ENCODE measurements around the gene RAB35.

Gene RAB35

GRCh38 chr12:120116441-120116791 lies at the start of gene RAB35:
RAB35 (minus strand) TSS chr12:120116753; CDS start chr12:120116650, 103 bp downstream.
- no peak for DNase-seq (ENCODE audit: low read depth in 2 of 2)
- TF ChIP-seq, protein P1, sequence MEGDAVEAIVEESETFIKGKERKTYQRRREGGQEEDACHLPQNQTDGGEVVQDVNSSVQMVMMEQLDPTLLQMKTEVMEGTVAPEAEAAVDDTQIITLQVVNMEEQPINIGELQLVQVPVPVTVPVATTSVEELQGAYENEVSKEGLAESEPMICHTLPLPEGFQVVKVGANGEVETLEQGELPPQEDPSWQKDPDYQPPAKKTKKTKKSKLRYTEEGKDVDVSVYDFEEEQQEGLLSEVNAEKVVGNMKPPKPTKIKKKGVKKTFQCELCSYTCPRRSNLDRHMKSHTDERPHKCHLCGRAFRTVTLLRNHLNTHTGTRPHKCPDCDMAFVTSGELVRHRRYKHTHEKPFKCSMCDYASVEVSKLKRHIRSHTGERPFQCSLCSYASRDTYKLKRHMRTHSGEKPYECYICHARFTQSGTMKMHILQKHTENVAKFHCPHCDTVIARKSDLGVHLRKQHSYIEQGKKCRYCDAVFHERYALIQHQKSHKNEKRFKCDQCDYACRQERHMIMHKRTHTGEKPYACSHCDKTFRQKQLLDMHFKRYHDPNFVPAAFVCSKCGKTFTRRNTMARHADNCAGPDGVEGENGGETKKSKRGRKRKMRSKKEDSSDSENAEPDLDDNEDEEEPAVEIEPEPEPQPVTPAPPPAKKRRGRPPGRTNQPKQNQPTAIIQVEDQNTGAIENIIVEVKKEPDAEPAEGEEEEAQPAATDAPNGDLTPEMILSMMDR (IDR thresholded peaks at IDR 0.05; ENCODE audit: low read depth, low read length): no peak
- peak within 1 kb of the TSS; percentile 88 to 96 for H3K4me3 ChIP-seq (replicated peaks in 1 of 2; ENCODE audit: low read depth in 2 of 2, low read length in 2 of 2)

DNA sequence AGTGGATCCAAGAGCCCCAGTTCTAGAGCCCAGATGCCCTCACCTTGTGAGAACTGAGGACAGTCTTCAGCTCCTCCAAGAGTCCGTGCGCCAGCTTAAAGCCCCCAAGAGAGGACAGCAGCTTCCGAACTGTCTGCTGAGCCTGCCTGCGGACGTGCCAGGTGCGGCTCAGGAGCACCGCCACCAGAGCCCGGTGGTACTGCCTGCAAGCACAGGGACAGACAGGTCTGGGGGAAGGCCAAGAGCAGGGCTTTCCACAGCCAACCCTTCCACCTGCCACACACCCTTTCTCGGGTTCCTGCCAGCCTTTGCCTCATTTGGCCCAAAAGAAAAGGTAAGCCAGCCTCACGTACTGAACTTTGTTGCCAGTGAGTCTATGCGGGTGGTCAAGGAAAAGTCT lies 47.7 kb upstream of the RAB35 start:
- no peak overlapping the region for H3K4me3 ChIP-seq (replicated peaks in 1 of 2; ENCODE audit: low read depth in 2 of 2, low read length in 2 of 2)
- DNase-seq (ENCODE audit: low read depth in 2 of 2): no peak
- TF ChIP-seq, protein P1 (IDR thresholded peaks at IDR 0.05; ENCODE audit: low read depth, low read length): no peak

DNA sequence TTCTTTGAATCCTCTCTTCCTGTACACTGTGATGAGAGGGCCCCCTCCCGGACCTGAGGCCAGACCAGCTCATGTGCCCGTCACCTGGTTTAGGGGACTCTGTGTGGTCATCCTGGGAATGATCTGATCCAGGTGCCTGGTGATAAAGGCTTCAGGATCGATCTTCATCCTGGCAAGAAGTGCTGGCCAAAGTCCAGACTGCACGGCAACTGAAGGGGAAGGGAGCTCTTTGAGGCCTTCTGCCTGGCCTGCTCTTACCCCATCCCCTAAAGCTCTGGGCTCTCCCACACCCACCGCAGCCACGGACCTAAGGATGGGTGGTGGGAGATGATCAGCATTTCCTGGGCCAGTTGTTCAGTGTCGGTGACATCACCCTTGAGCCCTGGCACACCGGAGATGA lies 46.2 kb upstream of the RAB35 start:
- DNase-seq (ENCODE audit: low read depth in 2 of 2): no peak
- TF ChIP-seq, protein P1 (IDR thresholded peaks at IDR 0.05; ENCODE audit: low read depth, low read length): no peak

DNA sequence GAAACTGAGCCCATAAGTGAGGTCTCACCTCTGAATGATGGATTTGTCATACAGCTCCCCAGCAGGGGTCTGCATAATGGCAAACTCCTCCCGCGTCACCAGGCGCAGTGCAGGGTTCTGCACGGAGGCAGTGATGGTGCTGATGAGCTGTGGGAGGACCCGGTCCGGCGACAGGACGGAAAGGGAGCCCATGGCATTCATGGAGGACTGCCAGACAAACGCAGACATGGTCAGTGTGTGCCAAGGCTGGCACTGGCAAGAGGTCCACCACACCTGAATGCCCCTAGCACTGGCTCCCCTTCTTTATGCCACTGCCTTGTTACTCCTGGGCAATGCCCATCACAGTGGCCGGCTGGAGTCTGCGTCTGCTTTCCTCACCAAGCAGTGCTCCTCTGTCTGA lies 45.3 kb upstream of the RAB35 start:
- TF ChIP-seq, protein P1 (IDR thresholded peaks at IDR 0.05; ENCODE audit: low read depth, low read length): no peak
- H3K4me3 ChIP-seq (replicated peaks in 1 of 2; ENCODE audit: low read depth in 2 of 2, low read length in 2 of 2): no peak overlapping the region
- DNase-seq (ENCODE audit: low read depth in 2 of 2): no peak

More for the DNA sequence above, 46.2 kb upstream of the RAB35 start:
- H3K4me3 ChIP-seq (replicated peaks in 1 of 2; ENCODE audit: low read depth in 2 of 2, low read length in 2 of 2): no peak overlapping the region

DNA sequence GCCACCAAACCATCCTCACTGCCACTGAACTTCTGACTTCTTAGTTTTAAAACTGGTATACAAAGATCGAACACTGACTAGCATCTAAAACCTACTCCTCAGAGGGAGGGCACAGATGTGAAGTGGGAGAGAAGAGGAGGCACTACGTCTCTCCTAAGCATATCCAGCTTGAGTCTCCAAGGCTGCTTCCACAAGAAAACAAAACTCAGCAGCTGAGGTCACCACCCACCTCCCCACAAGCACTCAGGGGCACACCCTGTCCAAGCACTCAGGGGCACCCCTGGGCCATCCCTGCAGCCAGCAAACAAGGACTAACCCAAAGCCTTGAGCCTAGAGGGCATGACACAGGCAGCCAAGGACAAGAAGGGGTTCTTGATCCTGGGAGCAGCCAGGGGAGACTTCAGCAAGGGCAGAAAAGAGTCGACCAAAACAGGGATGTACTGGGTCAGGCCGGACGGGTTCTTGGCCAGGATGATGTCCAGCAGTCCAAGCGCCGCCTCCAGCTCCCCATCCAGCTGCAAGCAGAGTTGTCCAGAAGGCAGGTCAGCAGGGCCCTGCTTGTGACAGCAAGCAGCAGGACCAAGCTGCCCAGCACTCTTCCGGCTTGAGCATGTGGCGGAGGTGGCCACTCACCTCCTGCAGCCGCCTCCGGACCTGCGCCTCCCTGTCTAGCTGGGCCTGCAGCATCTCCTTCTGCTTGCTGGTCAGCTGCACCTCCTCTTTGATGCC lies 43.1 kb upstream of the RAB35 start:
- no peak for DNase-seq (ENCODE audit: low read depth in 2 of 2)
- no peak overlapping the region for H3K4me3 ChIP-seq (replicated peaks in 1 of 2; ENCODE audit: low read depth in 2 of 2, low read length in 2 of 2)

GRCh38 chr12:120158351-120158750 lies 41.8 kb upstream of the RAB35 start:
- H3K4me3 ChIP-seq (replicated peaks in 1 of 2; ENCODE audit: low read depth in 2 of 2, low read length in 2 of 2): no peak overlapping the region
- no peak for DNase-seq (ENCODE audit: low read depth in 2 of 2)
- TF ChIP-seq, protein P1 (IDR thresholded peaks at IDR 0.05; ENCODE audit: low read depth, low read length): no peak

More for the DNA sequence above, 43.1 kb upstream of the RAB35 start:
- TF ChIP-seq, protein P1 (IDR thresholded peaks at IDR 0.05; ENCODE audit: low read depth, low read length): no peak

GRCh38 chr12:120157678-120158077 lies 41.1 kb upstream of the RAB35 start:
- no peak for DNase-seq (ENCODE audit: low read depth in 2 of 2)
- TF ChIP-seq, protein P1 (IDR thresholded peaks at IDR 0.05; ENCODE audit: low read depth, low read length): no peak
- no peak overlapping the region for H3K4me3 ChIP-seq (replicated peaks in 1 of 2; ENCODE audit: low read depth in 2 of 2, low read length in 2 of 2)

All from cardiac fibroblast (primary cell).